HG03342 (cell line): ENCODE results near the gene TEKTIP1.
"Not testable (repeated sequence)": the region's sequence is repeated elsewhere in the genome, so short reads cannot be mapped to it uniquely, and the experiment has no call there.

Experiments used
- ATAC-seq: cut with Tn5 transposase; IDR thresholded peaks from one replicate; pipeline ENCODE4 v1.9.1; 2021; ENCODE audit warnings: mild to moderate bottlenecking, moderate library complexity; ENCODE audit not compliant: unreplicated experiment

The TEKTIP1 gene

GRCh38 chr19:3507371-3508120, 31.4 kb upstream of the TEKTIP1 start:
- no peak for ATAC-seq

- not testable (repeated sequence) for ATAC-seq
Observed at GRCh38 chr19:3508121-3508661, 30.8 kb upstream of the TEKTIP1 start.

GRCh38 chr19:3508771-3509535, 30.0 kb upstream of the TEKTIP1 start:
- no peak for ATAC-seq

GRCh38 chr19:3509566-3509989, 29.4 kb upstream of the TEKTIP1 start:
- ATAC-seq, result no peak

GRCh38 chr19:3510727-3511126, 28.2 kb upstream of the TEKTIP1 start:
- no peak for ATAC-seq

- ATAC-seq, result no peak
Observed at GRCh38 chr19:3511506-3512251, 27.3 kb upstream of the TEKTIP1 start.

- no peak for ATAC-seq
Observed at GRCh38 chr19:3512562-3513228, 26.3 kb upstream of the TEKTIP1 start.

- no peak for ATAC-seq
Observed at GRCh38 chr19:3513229-3514140, 25.5 kb upstream of the TEKTIP1 start.

GRCh38 chr19:3514930-3515329, 24.0 kb upstream of the TEKTIP1 start:
- ATAC-seq, result no peak

GRCh38 chr19:3515891-3516422, 23.0 kb upstream of the TEKTIP1 start:
- no peak for ATAC-seq

- no peak for ATAC-seq
Observed at GRCh38 chr19:3516675-3517207, 22.2 kb upstream of the TEKTIP1 start.

GRCh38 chr19:3517638-3518037, 21.3 kb upstream of the TEKTIP1 start:
- no peak for ATAC-seq

- ATAC-seq, result no peak
Observed at GRCh38 chr19:3518255-3518654, 20.7 kb upstream of the TEKTIP1 start.

GRCh38 chr19:3518659-3519058, 20.3 kb upstream of the TEKTIP1 start:
- no peak for ATAC-seq

GRCh38 chr19:3519126-3519525, 19.8 kb upstream of the TEKTIP1 start:
- ATAC-seq, result no peak

- ATAC-seq, result no peak
Observed at GRCh38 chr19:3520166-3521103, 18.5 kb upstream of the TEKTIP1 start.

- ATAC-seq, result no peak
Observed at GRCh38 chr19:3521104-3521445, 17.9 kb upstream of the TEKTIP1 start.
